NCI-H187 (cell line): ENCODE data around the gene PDIA5.

ENCODE experiments used
- DNase-seq, 2 experiments: peaks; one replicate each; lab custom pipeline; 2025; lab: John Stamatoyannopoulos, UW

PDIA5 gene

DNA sequence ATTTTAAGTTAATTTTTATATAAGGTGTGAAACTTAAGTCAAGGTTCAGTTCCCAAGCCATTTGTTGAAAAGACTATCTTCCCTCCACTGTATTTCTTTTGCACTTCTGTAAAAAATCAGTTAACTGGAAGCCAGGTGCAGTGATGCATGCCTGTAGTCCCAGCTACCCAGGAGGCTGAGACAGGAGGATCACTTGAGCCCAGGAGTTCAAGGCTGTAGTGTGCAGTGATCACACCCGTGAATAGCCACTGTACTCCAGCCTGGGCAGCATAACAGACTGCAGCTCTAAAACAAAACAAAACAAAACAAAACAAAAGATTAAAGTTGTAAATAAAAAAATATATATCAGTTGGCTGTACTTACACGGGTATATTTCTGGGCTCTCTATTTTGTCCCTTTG is 101.8 kb downstream of the PDIA5 start:
- DNase-seq = no peak

DNA sequence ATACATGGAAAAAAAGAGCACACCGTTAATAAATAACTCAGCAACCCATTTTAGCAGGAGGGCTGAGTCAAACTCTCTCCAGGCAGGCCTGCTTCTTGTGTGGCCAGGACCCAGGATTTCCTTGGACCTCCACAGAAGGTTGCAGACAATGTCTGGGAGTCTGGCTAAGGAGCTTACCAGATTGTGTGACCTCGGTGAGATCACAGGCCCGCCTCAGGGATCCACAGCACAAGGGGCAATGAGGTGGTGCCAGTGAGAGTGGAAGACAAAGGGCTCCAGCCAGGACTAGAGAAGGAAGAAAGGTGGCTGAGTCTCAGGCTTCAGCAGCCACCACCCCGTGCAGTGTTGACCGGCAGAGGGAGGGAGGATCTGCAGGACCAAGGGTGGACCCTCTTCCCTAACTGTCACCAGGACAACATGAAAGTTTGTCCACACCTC is 102.7 kb downstream of the PDIA5 start:
- DNase-seq = no peak

DNA sequence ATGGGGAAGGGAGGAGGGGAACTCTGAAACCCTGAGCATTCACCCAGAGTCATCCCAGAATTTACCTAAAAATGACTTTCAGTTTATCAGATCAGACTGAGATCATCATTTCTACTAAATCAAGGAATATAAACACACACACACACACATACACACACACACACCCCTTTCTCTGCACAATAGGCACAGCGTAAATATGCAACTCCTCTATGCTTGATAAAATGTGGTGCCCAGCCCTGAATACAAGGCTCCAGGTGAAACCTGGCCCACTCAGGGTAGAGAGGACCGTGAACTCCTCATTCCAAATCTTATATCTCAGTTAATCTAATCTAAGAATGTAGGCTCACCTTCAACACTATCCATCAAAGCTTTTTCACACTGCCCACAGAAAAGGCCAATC is 103.1 kb downstream of the PDIA5 start:
- no peak for DNase-seq

DNA sequence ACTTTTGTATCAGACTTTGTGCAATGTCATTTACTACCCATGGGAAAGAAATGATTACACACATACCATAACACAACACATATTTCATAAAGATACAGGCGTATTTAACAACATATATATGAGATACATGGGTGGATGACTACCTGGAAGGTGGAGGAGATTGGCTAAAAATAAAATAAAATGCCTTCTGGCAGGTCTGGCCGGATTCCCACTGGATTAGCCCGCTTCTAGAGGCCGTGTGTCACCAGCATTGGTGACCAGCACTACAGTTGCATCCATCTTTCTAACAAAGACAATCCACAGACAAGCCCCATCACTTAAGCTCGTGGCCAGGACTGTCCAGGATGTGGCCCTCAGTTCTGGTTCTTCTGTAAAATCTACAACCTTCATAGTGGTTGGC is 114.0 kb downstream of the PDIA5 start:
- DNase-seq = no peak

DNA sequence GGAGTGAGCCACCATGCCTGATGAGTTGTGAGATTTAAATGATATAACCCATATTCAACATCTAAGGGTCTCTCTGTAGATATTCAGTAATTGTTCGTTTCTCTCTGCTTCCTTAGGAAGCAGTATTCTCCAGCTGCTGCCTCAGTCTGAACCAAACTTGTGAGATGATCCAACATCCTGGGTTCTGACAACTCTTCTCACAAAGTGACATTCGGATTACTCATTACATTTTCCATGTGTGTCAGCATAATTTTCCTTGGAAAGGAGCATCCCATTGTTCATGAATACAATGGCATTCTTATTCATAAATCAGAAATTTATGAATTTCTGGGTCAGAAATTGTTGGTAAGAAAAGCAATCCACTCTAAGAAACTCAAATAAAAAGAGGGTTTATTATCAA is 119.9 kb downstream of the PDIA5 start:
- no peak for DNase-seq

DNA sequence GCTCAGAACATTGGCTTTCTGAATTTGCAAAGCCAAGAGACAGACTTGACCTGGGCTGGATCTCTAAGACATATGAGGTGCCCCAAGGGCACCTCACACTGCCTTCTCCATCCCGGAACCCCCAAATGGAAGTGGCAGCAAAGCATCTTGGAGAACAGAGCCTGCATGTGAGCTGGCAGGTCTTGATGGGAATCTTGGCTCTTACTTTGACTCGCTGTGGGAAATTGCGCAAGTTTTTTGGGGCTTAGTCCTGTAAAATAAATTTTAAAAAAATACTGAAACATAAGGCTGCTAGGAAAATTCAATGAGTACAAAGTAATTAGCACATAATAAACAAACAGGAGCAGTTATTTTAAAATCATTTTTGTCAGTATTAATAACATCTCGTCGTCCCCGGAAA is 121.2 kb downstream of the PDIA5 start:
- no peak for DNase-seq

DNA sequence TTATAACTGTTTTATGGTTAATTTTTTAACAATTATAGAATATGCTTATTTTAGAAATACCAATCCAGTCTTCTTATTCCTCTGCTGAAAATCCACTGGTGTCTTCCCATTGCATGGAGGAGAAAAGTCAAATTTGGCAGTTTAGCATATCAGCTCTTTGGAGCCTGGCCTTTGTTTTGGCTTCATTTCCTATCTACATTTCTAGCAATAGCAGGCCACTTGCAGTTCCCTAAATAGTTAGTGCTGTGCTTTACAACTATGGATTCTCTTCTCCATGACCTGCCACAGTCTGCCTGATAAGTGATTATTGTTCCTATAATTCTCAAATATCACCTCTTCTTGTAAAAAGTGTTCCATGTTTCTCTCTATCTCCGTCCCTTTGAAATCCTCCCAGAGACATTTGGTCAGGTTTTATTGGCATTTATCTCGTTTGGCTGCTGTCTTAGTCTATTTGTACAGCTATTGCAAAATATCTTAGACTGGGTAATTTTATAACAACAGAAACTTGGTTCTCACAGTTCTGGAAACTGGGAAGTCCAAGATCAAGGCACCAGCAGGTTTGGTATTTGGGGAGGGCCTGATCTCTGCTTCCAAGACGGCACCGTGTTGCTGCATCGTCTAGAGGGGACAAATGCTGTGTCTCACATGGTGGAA is 126.8 kb downstream of the PDIA5 start:
- no peak for DNase-seq

DNA sequence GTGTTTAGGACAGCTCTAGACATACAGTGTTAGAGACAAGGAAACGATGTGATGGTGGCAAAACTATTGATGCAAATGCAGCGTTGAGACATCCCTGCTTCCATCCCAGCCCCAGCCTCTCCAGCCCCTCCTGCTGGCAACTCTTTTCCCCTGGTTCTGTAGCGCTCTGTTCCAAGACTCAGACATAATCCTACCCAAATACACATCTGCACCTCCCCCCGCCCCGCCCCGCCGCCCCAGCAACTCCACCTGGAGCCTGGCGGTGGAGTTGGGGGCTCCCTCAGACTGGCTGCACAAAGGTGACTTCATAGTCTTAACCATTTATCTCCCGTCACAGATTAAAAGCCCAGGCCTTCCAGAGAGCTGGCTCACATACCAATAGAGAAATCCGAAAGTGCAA is 127.7 kb downstream of the PDIA5 start:
- DNase-seq = no peak

DNA sequence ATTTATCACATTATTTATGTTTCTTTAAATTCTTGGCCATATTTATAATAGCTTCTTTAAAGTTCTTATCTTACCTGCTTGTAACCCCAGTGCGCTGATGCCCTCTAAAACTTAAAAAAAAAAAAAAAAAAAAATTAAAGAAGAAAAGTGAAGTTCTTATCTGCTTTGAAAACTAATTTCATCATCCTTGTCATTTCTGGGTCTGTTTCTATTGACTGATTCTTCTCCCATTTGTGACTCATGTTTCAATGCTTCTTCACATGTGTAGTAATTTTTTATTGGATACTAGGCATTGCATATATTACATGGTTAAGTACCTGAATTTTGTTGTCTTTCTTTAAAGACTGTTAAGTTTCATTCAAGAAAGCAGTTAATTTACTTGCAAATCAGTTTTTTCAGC is 131.5 kb downstream of the PDIA5 start:
- no peak for DNase-seq

DNA sequence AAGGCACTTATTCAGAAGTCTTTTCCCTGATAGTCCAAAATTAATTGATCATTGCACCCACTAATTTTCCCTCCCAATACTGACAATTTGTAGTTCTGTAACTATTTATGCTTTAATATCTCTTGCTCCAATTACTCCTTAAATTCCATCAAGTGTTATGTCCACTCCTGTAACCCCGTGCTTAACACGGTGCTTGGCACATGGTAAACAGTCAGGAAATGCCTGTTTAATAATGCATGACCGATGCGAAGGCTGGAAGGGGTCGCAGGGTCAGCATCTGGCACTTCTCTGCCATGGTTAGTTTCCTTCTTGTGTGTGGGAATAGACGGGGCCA is 134.4 kb downstream of the PDIA5 start:
- no peak for DNase-seq

DNA sequence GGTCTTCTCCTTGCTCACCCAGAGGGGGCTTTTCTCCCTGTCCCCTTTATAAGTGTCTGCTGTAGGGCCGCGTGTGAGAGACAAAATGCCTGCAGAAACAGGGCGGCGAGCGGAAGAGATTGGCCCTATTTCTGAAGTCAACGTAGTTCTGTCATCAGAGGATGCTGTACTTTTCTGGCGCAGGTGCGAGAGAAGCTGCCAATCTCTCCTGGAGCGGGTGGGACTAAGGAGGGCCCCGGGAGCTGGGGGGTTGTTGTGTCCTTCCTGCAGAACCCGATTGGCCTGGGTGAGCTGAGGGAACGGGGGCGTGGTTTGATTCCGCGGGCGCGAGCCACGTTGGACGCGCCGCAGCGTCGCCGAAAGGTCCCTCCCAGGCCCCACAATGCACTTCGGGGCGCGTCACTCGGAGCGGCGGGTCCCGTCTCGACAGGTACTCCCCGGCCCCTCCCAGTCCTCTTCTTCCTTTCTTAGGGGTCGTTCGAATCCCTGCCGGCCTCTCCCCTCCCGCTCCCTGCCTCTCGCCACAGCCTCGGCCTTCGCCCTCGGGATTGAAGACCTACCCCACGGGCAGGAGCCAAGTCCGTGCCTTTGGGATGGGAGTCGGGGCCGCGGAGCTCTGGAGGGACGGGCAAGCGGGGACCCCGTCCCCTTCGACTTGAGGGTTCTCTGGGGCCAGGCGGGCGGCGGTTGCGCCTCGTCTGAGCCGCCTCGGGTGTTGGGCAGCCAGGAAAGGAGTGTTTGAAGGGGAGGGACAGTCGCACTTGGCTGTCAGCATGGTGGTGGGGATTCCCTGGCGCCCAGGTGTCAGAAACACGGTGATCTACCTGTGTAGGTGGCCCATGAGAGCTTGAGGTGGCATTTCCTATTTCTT is 135.0 kb downstream of the PDIA5 start, which contains the start of gene SEC22A:
Gene SEC22A, plus strand, starts transcription at position 387 of the 871 bp plus-strand sequence. CDS start 7,275 bp downstream, outside the sequence.
- DNase-seq = peak; percentile 86 to 98

DNA sequence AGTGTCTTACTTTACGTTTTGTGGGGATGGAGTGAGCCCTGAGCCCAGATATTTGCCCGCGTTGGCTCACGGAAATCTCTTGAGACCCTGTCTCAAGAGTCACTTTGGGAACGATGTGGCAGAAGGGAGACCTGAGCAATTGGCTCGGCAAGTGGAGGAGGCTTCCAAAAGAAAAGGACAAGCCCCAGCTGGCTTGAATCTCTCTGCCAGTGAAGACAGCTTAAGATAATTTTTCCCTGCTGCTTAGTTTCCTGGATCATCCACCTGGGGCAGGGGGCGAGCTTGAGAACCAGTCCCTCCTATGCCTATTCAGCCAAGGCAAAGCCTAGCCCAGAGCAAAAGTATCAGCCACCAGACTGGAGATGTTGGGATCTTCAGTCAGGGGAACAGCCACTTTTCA is 135.6 kb downstream of the PDIA5 start:
- no peak for DNase-seq
